A549 (cell line): Measurements from ENCODE around the gene SMARCA4. TPM values are rescaled to one million over a fixed set of nuclear protein-coding genes. Genes with fewer than 3 reads are reported as not detected.
A peak's percentile ranks its signal among the peaks of the same experiment; 100 is the strongest.

Experiments
- ATAC-seq, 2 experiments: fragments of 200-7000 bp in 1 of 2; fragments of >200 bp in 1 of 2; cut with Nextera tagmentation in 1 of 2; cut with Tn5 transposase in 1 of 2; 3 replicates each; pipeline versions ENCODE4 v1.8.0 to v1.9.1; 2018 to 2020; ENCODE audit warnings: mild to moderate bottlenecking in 1 of 2, moderate library complexity in 1 of 2
- CTCF ChIA-PET: fragments of 300-600 bp; sonication (Branson Sonifier 250); formaldehyde crosslinking; extraction: SDS; loops from one replicate; lab custom pipeline; 2021; ENCODE audit warnings: antibody characterized with exemption, inconsistent platforms; lab: Yijun Ruan, JAX
- POLR2A ChIA-PET: fragments of 350-600 bp; formaldehyde crosslinking; extraction: SDS; loops from one replicate; lab custom pipeline; 2021; ENCODE audit warnings: antibody characterized with exemption, inconsistent platforms; lab: Yijun Ruan, JAX
- DNase-seq, 2 experiments: peaks; one replicate each; pipeline versions ENCODE4 v3.0.0 to v3.0.0-alpha.2; 2011 to 2016; ENCODE audit warnings: low read depth in 1 of 2, low spot score in 1 of 2
- FAIRE-seq: peaks from 2 replicates; lab custom pipeline; 2011; peaks lifted over from hg19 to GRCh38; lab: Jason Lieb, UNC
- H3K27ac ChIP-seq, 2 experiments: fragments of >200 bp; sonication (Bioruptor Twin); formaldehyde crosslinking; 3 replicates each; pipeline ENCODE4 v1.5.1; 2016 to 2017
- H3K4me1 ChIP-seq: fragments of >200 bp; sonication (Bioruptor Twin); formaldehyde crosslinking; 3 replicates; pipeline ENCODE4 v1.6.1; 2016
- H3K4me2 ChIP-seq: fragments of >200 bp; sonication (Bioruptor Twin); formaldehyde crosslinking; 3 replicates; pipeline ENCODE4 v1.6.1; 2016
- H3K4me3 ChIP-seq: fragments of >200 bp; sonication (Bioruptor Twin); formaldehyde crosslinking; 3 replicates; pipeline ENCODE4 v1.5.1; 2016
- H3K9me3 ChIP-seq: fragments of >200 bp; sonication (Bioruptor Twin); formaldehyde crosslinking; 3 replicates; pipeline ENCODE4 v1.6.1; 2016
- CBX2 ChIP-seq: fragments of 200-600 bp; sonication (generic); IDR thresholded peaks from 2 replicates; pipeline ENCODE4 v1.6.1; 2016; ENCODE audit warnings: low read depth, mild to moderate bottlenecking, borderline replicate concordance
- CBX8 ChIP-seq: fragments of 200-600 bp; sonication (generic); IDR thresholded peaks from 2 replicates; pipeline ENCODE4 v1.6.1; 2016
- EHMT2 ChIP-seq: fragments of 200-600 bp; sonication (generic); IDR thresholded peaks from 2 replicates; pipeline ENCODE4 v1.6.1; 2016; ENCODE audit warnings: antibody characterized with exemption, low read depth, mild to moderate bottlenecking, moderate library complexity
- EP300 ChIP-seq, 2 experiments: fragments of >200 bp; sonication (Bioruptor Twin); formaldehyde crosslinking; IDR thresholded peaks; 2 replicates in 1 of 2; 3 replicates in 1 of 2; pipeline ENCODE4 v1.6.1; 2016 to 2017
- FOXS1 ChIP-seq: fragments of 250-450 bp; sonication (Bioruptor Pico); IDR thresholded peaks from 2 replicates; pipeline ENCODE4 v1.5.0; 2020; ENCODE audit warnings: mild to moderate bottlenecking, moderate library complexity
- GATA3 ChIP-seq: IDR thresholded peaks from 2 replicates; pipeline ENCODE4 v1.6.1; 2012; ENCODE audit warnings: borderline replicate concordance
- HDAC2 ChIP-seq: fragments of 200-600 bp; sonication (generic); IDR thresholded peaks from 2 replicates; pipeline ENCODE4 v1.6.1; 2016
- HOXA7 ChIP-seq: fragments of 250-450 bp; sonication (Bioruptor Pico); IDR thresholded peaks from 2 replicates; pipeline ENCODE4 v1.5.0; 2020; ENCODE audit warnings: mild to moderate bottlenecking, moderate library complexity
- JUN ChIP-seq, 2 experiments: fragments of >200 bp; sonication (Bioruptor Twin); formaldehyde crosslinking; IDR thresholded peaks; 2 replicates in 1 of 2; 3 replicates in 1 of 2; pipeline ENCODE4 v1.6.1; 2016 to 2017
- KDM5A ChIP-seq: fragments of 200-600 bp; sonication (generic); IDR thresholded peaks from 2 replicates; pipeline ENCODE4 v1.6.1; 2016; ENCODE audit warnings: antibody characterized with exemption, mild to moderate bottlenecking
- MAFK ChIP-seq: fragments of 450-650 bp; IDR thresholded peaks from 2 replicates; pipeline ENCODE4 v1.6.1; 2014; ENCODE audit not compliant: partially characterized antibody
- MAZ ChIP-seq: fragments of 150-350 bp; IDR thresholded peaks from 2 replicates; pipeline ENCODE4 v1.6.1; 2014; ENCODE audit warnings: antibody characterized with exemption, low read depth, low read length, borderline replicate concordance
- MYC ChIP-seq: IDR thresholded peaks from 2 replicates; pipeline ENCODE4 v1.6.1; 2012; ENCODE audit warnings: mild to moderate bottlenecking, inconsistent platforms, low read length, improper control_type of control experiment, borderline replicate concordance
- NFE2L2 ChIP-seq: fragments of 150-350 bp; conservative IDR thresholded peaks from 2 replicates; pipeline ENCODE4 v1.6.1; 2014; ENCODE audit warnings: low read length
- NPAS2 ChIP-seq: fragments of 250-450 bp; sonication (Bioruptor Pico); IDR thresholded peaks from 2 replicates; pipeline ENCODE4 v1.8.0; 2022; ENCODE audit warnings: mild to moderate bottlenecking, moderate library complexity, borderline replicate concordance
- NR3C1 ChIP-seq: fragments of >200 bp; sonication (Bioruptor Twin); formaldehyde crosslinking; IDR thresholded peaks from 3 replicates; pipeline ENCODE4 v1.6.1; 2017
- RARB ChIP-seq: fragments of 250-450 bp; sonication (Bioruptor Pico); IDR thresholded peaks from 2 replicates; pipeline ENCODE4 v1.8.0; 2021; ENCODE audit warnings: mild to moderate bottlenecking, moderate library complexity
- RNF2 ChIP-seq: fragments of 200-600 bp; sonication (generic); IDR thresholded peaks from 2 replicates; pipeline ENCODE4 v1.6.1; 2016; ENCODE audit warnings: low read depth, mild to moderate bottlenecking, antibody characterized with exemption, moderate library complexity, borderline replicate concordance
- TFCP2L1 ChIP-seq: fragments of 250-450 bp; sonication (Bioruptor Pico); IDR thresholded peaks from 2 replicates; pipeline ENCODE4 v1.5.0; 2021; ENCODE audit warnings: mild to moderate bottlenecking
- TP53 ChIP-seq: fragments of 250-450 bp; sonication (Bioruptor Pico); IDR thresholded peaks from 2 replicates; pipeline ENCODE4 v1.5.0; 2021; ENCODE audit warnings: mild to moderate bottlenecking, moderate library complexity
- ZFP36 ChIP-seq: fragments of 450-650 bp; IDR thresholded peaks from 2 replicates; pipeline ENCODE4 v1.6.1; 2014; ENCODE audit warnings: borderline replicate concordance; ENCODE audit not compliant: partially characterized antibody
- WGBS: methylation state at CpG from one replicate; pipeline ENCODE4 v1.1.6; 2017; ENCODE audit errors: missing lambda C conversion rate; 5-methylcytosine and 5-hydroxymethylcytosine counted together
- polyA plus RNA-seq, 4 experiments: library from polyadenylated mRNA; depleted of rRNA in 3 of 4; stranded (reverse); fragments of >200 nt; fragmentation: RNase III in 1 of 4; extraction: RNeasy Plus Mini Kit Qiagen cat#74134 plus additional on column Dnase treatment in 1 of 4; gene quantifications; 2 replicates in 3 of 4; 3 replicates in 1 of 4; pipeline ENCODE4 v1.2.3, GENCODE V29; 2011 to 2017
- TF ChIP-seq, protein P1 (sequence below): IDR thresholded peaks from 2 replicates; pipeline ENCODE4 v1.6.1; 2012; ENCODE audit warnings: low read depth, borderline replicate concordance
- TF ChIP-seq, protein P2 (sequence below): IDR thresholded peaks from 2 replicates; pipeline ENCODE4 v1.6.1; 2012
- TF ChIP-seq, protein P3 (sequence below): fragments of >200 bp; sonication (Bioruptor Twin); formaldehyde crosslinking; IDR thresholded peaks from 3 replicates; pipeline ENCODE4 v1.6.1; 2016

The SMARCA4 gene
- polyA plus RNA-seq, 2 of the 4 experiments (the other 2 are of a cell fraction) = 8.1 to 11.9 TPM

DNA sequence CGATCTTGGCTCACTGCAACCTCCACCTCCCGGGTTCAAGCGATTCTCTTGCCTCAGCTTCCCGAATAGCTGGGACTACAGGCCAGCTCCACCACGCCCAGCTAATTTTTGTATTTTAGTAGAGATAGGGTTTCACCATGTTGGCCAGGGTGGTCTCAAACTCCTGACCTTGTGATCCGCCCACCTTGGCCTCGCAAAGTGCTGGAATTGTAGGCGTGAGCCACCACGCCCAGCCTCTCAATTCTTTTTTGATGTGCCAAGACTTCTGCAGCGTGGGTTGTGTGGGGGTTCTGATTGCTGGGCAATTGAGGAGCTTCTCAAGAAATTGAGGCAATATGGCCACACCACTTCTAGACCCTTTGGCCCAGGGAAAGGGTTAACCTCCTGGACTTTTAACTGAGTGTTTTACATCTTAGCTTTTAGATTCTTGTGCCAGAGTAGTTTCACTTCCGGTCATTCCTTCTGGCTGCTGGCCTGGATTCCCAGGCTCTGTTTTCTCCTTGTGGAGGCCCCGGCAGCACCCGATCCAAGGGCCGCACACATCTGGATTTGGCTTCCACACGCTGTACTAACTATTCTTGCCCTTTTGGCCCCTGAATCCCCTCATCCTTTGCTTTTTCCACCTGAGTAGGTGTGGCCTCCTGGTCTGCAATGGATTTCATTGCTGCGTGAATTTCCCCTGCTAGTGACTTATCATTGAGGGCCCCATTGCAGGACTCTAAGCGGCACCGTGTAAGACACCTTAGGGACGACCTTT is 14.7 kb downstream of the SMARCA4 start:
- H3K4me3 ChIP-seq = no peak overlapping the region
- TF ChIP-seq, protein P1, sequence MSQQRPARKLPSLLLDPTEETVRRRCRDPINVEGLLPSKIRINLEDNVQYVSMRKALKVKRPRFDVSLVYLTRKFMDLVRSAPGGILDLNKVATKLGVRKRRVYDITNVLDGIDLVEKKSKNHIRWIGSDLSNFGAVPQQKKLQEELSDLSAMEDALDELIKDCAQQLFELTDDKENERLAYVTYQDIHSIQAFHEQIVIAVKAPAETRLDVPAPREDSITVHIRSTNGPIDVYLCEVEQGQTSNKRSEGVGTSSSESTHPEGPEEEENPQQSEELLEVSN = no peak
- TF ChIP-seq TFCP2L1 (CRISPR knock-in tag) (no peak), CBX8 (no peak), MYC (no peak), MAZ (no peak), KDM5A (no peak), RARB (CRISPR knock-in tag) (no peak), JUN (IDR thresholded peaks at IDR 0.05) (no peak), NFE2L2 (no peak), TP53 (CRISPR knock-in tag) (no peak), GATA3 (no peak), CBX2 (no peak), MAFK (no peak), HOXA7 (no peak), FOXS1 (CRISPR knock-in tag) (no peak), RNF2 (no peak), EHMT2 (no peak), HDAC2 (no peak)
- TF ChIP-seq, protein P2, sequence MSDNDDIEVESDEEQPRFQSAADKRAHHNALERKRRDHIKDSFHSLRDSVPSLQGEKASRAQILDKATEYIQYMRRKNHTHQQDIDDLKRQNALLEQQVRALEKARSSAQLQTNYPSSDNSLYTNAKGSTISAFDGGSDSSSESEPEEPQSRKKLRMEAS = no peak
- TF ChIP-seq, protein P3, sequence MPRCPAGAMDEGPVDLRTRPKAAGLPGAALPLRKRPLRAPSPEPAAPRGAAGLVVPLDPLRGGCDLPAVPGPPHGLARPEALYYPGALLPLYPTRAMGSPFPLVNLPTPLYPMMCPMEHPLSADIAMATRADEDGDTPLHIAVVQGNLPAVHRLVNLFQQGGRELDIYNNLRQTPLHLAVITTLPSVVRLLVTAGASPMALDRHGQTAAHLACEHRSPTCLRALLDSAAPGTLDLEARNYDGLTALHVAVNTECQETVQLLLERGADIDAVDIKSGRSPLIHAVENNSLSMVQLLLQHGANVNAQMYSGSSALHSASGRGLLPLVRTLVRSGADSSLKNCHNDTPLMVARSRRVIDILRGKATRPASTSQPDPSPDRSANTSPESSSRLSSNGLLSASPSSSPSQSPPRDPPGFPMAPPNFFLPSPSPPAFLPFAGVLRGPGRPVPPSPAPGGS = no peak
- no peak overlapping the region; a peak in 1 of 6 replicates for H3K27ac ChIP-seq
- no peak for ATAC-seq
- POLR2A ChIA-PET = no interaction called here
- CTCF ChIA-PET = interaction anchor here (0.9 to 2.0 kb wide), 3 partner anchors 34 to 60 kb away, joined by 4 to 8 read pairs (median 4); no protein-coding TSS in a partner anchor
- H3K4me1 ChIP-seq = peaks cover 14% of the 10 kb centered on the region; the same call in 2 of the 3 replicates
- WGBS = 83% methylated on average over 19 of the region's 19 CpGs
- DNase-seq = no peak
- no peak for FAIRE-seq
- H3K9me3 ChIP-seq = no peaks in the 10 kb centered on the region
- H3K4me2 ChIP-seq = no peak overlapping the region

DNA sequence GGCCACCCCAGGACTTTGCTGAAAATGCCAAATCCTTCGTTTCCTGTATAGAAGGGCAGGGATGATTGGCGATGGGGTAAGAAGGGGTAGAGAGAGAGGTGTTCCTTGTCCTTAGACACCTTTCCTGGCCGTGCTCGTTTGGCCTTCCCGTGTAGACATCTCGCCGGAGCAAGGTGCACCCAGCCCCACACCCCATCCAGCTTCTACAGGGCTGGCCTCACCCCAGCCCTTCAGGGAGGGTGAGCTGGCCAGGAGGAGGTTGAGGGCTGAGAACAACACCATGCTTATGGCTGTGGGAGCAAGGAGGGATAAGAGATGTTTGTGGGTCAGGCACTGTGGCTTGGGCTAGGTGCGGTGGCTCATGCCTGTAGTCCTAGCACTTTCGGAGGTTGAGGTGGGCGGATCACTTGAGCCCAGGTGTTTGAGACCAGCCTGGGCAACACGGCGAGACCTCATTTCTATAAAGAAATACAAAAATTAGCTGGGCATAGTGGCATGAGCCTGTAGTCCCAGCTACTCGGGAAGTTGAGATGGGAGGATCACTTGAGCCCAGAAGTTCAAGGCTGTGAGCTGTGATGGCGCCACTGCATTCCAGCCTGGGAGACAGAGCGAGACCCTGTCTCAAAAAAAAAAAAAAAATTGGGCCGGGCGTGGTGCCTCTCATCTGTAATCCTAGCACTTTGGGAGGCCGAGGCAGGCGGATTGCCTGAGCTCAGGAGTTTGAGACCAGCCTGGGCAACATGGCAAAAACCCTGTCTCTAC is 15.5 kb downstream of the SMARCA4 start:
- TF ChIP-seq NPAS2 (CRISPR knock-in tag) = no peak
- no peak for TF ChIP-seq EP300 (IDR thresholded peaks at IDR 0.05)
- no peak for TF ChIP-seq ZFP36
- no peak for TF ChIP-seq EHMT2
- no peak for TF ChIP-seq NR3C1
- TF ChIP-seq, all 56 proteins: peak for 0
- WGBS = 88% methylated on average over 18 of the region's 19 CpGs
- no peak for DNase-seq
- FAIRE-seq = no peak
- H3K27ac ChIP-seq = no peak overlapping the region; a peak in 1 of 6 replicates
- ChIA-PET CTCF (interaction anchor here (0.9 to 2.0 kb wide), 4 partner anchors 12 to 59 kb away, joined by 3 to 9 read pairs (median 6); no protein-coding TSS in a partner anchor), POLR2A (no interaction called here)
- no peak overlapping the region for H3K4me3 ChIP-seq
- peaks cover 14% of the 10 kb centered on the region; the same call in 2 of the 3 replicates for H3K4me1 ChIP-seq
- H3K4me2 ChIP-seq = no peak overlapping the region
- ATAC-seq = peak in 1 of 2 experiments; percentile 20; a peak in 1 of 6 replicates
- no peaks in the 10 kb centered on the region for H3K9me3 ChIP-seq
